Smooth muscle cell (in vitro differentiated cells): Measurements from ENCODE around the gene TEAD2. TPM values are rescaled to one million over a fixed set of nuclear protein-coding genes. Genes with fewer than 3 reads are reported as not detected.
A peak's percentile ranks its signal among the peaks of the same experiment; 100 is the strongest.
"Not testable (repeated sequence)": the region's sequence is repeated elsewhere in the genome, so short reads cannot be mapped to it uniquely, and the experiment has no call there.

Experiments
- DNase-seq: peaks from one replicate; lab custom pipeline; 2025; ENCODE audit not compliant: unreplicated experiment; lab: John Stamatoyannopoulos, UW
- H2AFZ ChIP-seq: fragments of 200-600 bp; sonication (generic); 2 replicates; pipeline ENCODE4 v1.6.0; 2016; ENCODE audit warnings: antibody characterized with exemption, low read depth, mild to moderate bottlenecking
- H3F3A ChIP-seq: fragments of 200-600 bp; sonication (generic); 2 replicates; pipeline ENCODE4 v1.6.0; 2017; ENCODE audit warnings: antibody characterized with exemption, low read depth
- H3K27ac ChIP-seq: fragments of 200-600 bp; sonication (generic); 2 replicates; pipeline ENCODE4 v1.5.1; 2016; ENCODE audit warnings: low read depth, mild to moderate bottlenecking
- H3K27me3 ChIP-seq: fragments of 200-600 bp; sonication (generic); 2 replicates; pipeline ENCODE4 v1.6.1; 2016; ENCODE audit warnings: low read depth, mild to moderate bottlenecking
- H3K36me3 ChIP-seq: fragments of 200-600 bp; sonication (generic); 2 replicates; pipeline ENCODE4 v1.5.1; 2016; ENCODE audit warnings: low read depth
- H3K4me1 ChIP-seq: fragments of 200-600 bp; sonication (generic); 2 replicates; pipeline ENCODE4 v1.5.1; 2016; ENCODE audit warnings: low read depth
- H3K4me2 ChIP-seq: fragments of 200-600 bp; sonication (generic); 2 replicates; pipeline ENCODE4 v1.6.0; 2016; ENCODE audit warnings: mild to moderate bottlenecking
- H3K4me3 ChIP-seq: fragments of 200-600 bp; sonication (generic); 2 replicates; pipeline ENCODE4 v1.5.1; 2016; ENCODE audit warnings: mild to moderate bottlenecking
- H3K79me2 ChIP-seq: fragments of 200-600 bp; sonication (generic); 2 replicates; pipeline ENCODE4 v1.6.0; 2016; ENCODE audit warnings: low read depth, mild to moderate bottlenecking
- H3K9ac ChIP-seq: fragments of 200-600 bp; sonication (generic); 2 replicates; pipeline ENCODE4 v1.6.0; 2016; ENCODE audit warnings: low read depth
- H3K9me3 ChIP-seq: fragments of 200-600 bp; sonication (generic); replicated peaks from 2 replicates; pipeline ENCODE4 v1.5.1; 2016; ENCODE audit warnings: low read depth
- H4K20me1 ChIP-seq: fragments of 200-600 bp; sonication (generic); 2 replicates; pipeline ENCODE4 v1.6.0; 2016; ENCODE audit warnings: low read depth
- CTCF ChIP-seq: fragments of 200-600 bp; sonication (generic); IDR thresholded peaks from 2 replicates; pipeline ENCODE4 v1.5.1; 2017; ENCODE audit warnings: borderline replicate concordance, mild to moderate bottlenecking, antibody characterized with exemption; ENCODE audit not compliant: insufficient read depth, poor library complexity, severe bottlenecking
- WGBS: methylation state at CpG from one replicate; pipeline ENCODE4 v1.1.7; 2016; ENCODE audit warnings: low lambda C conversion rate; 5-methylcytosine and 5-hydroxymethylcytosine counted together
- polyA plus RNA-seq: library from polyadenylated mRNA; unstranded; fragments of >200 nt; fragmentation: Nextera tagmentation; extraction: Ambion mirVana; gene quantifications from 2 replicates; pipeline ENCODE4 v1.2.1, GENCODE V29; 2016
- total RNA-seq: library from RNA; depleted of rRNA; stranded (reverse); fragments of >200 nt; gene quantifications from 2 replicates; pipeline ENCODE4 v1.2.3, GENCODE V29; 2014

Gene TEAD2
- total and polyA plus RNA-seq, 2 experiments from 2014 or later: 58.5 to 71.8 TPM

GRCh38 chr19:49309087-49309486 is 53.1 kb downstream of the TEAD2 start:
- Histone ChIP-seq H3K4me2 (no peak overlapping the region), H3K36me3 (peaks cover 8% of the 10 kb centered on the region), H3K27ac (no peak overlapping the region), H3K9ac (no peak overlapping the region), H3K4me1 (no peaks in the 10 kb centered on the region), H3K27me3 (no peaks in the 10 kb centered on the region), H3K4me3 (no peak overlapping the region), H3F3A (no peaks in the 10 kb centered on the region), H4K20me1 (no peaks in the 10 kb centered on the region), H3K79me2 (no peaks in the 10 kb centered on the region), H3K9me3 (no peaks in the 10 kb centered on the region), H2AFZ (no peak overlapping the region)
- DNase-seq: no peak
- TF ChIP-seq CTCF: no peak
- WGBS: 94% methylated on average over 6 of the region's 6 CpGs

DNA sequence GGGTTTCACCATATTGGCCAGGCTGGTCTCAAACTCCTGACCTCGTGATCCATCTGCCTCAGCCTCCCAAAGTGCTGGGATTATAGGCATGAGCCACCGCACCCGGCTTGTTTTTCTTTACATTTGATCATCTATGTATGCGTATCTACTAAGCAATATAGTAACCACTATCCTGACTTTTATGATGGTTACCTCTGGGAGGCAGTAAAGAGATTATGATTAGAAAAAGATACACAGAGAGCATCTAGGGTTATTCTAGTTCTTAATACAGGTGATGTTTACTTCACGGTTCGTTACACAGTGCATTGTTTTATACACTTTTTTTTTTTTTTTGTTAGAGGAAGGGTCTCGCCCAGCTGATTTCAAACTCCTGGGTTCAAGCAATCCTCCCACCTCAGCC is 55.5 kb downstream of the TEAD2 start:
- not testable (repeated sequence) for H3K4me2 ChIP-seq, H3K79me2 ChIP-seq, H3K27ac ChIP-seq, H3K27me3 ChIP-seq, H4K20me1 ChIP-seq, H3K4me1 ChIP-seq, H3K9ac ChIP-seq, H3F3A ChIP-seq, H3K9me3 ChIP-seq, H2AFZ ChIP-seq, H3K36me3 ChIP-seq, DNase-seq, H3K4me3 ChIP-seq
- WGBS: 80% methylated on average over 7 of the region's 7 CpGs

- Histone ChIP-seq H3K4me2 (no peak overlapping the region), H2AFZ (no peak overlapping the region), H3K9me3 (no peaks in the 10 kb centered on the region), H4K20me1 (no peaks in the 10 kb centered on the region), H3K4me1 (no peaks in the 10 kb centered on the region), H3K79me2 (no peaks in the 10 kb centered on the region), H3F3A (no peaks in the 10 kb centered on the region), H3K4me3 (no peak overlapping the region), H3K27ac (no peak overlapping the region), H3K36me3 (no peaks in the 10 kb centered on the region), H3K9ac (no peak overlapping the region), H3K27me3 (no peaks in the 10 kb centered on the region)
- 88% methylated on average over 5 of the region's 5 CpGs for WGBS
- no peak for TF ChIP-seq CTCF
- no peak for DNase-seq
Observed at GRCh38 chr19:49301866-49302252, 60.4 kb downstream of the TEAD2 start.

GRCh38 chr19:49301165-49301865 is 60.9 kb downstream of the TEAD2 start:
- Histone ChIP-seq H3K36me3 (no peaks in the 10 kb centered on the region), H3K79me2 (no peaks in the 10 kb centered on the region), H3K9me3 (no peaks in the 10 kb centered on the region), H3F3A (no peaks in the 10 kb centered on the region), H3K27ac (no peak overlapping the region), H3K9ac (no peak overlapping the region), H3K4me1 (no peaks in the 10 kb centered on the region), H3K4me3 (no peak overlapping the region), H3K4me2 (no peak overlapping the region), H2AFZ (no peak overlapping the region), H3K27me3 (no peaks in the 10 kb centered on the region), H4K20me1 (no peaks in the 10 kb centered on the region)
- WGBS: 46% methylated on average over 8 of the region's 8 CpGs
- DNase-seq: peak; percentile 10
- peak; percentile 87 for TF ChIP-seq CTCF

- H3K9ac ChIP-seq, H4K20me1 ChIP-seq, H2AFZ ChIP-seq, DNase-seq, H3K27ac ChIP-seq, H3K36me3 ChIP-seq, H3K4me3 ChIP-seq, H3F3A ChIP-seq, H3K9me3 ChIP-seq, H3K79me2 ChIP-seq, H3K4me1 ChIP-seq, H3K27me3 ChIP-seq, H3K4me2 ChIP-seq: not testable (repeated sequence)
- 96% methylated on average over 3 of the region's 3 CpGs for WGBS
Observed at GRCh38 chr19:49298653-49299052, 63.6 kb downstream of the TEAD2 start.
